ENCODE data around the gene UQCC2. TPM values are rescaled to one million over a fixed set of nuclear protein-coding genes. Genes with fewer than 3 reads are reported as not detected.

Gene UQCC2
- total and polyA plus RNA-seq, 2 of the 4 experiments (the other 2 are of a cell fraction): 13.8 to 34.5 TPM

DNA sequence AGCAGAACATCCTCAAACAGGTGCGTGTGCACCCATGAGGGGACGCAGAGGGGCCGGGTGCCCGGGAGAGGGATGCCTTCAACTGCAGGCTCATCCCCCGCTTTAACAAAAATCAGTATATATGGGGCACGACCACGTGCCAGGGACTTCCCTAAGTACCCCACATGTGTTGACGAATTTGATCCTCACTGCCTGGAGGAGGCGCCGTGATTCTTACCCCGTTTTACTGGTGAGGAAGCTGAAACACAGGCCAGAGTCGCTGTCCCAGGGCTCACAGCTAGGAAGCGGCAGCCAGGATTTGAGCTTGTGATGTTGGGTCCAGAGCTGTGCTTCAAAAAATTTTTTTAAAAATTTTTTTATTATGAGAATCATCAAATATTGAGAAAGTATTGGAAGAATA lies 45.5 kb downstream of the UQCC2 start:
- dilution Hi-C loops (cut with HindIII; ENCODE audit: low sequenced_read_pairs, unreplicated experiment) (no loop called here), in situ Hi-C loops (cut with MboI; ENCODE audit: low sequenced_read_pairs) (no loop called here), intact Hi-C loops (cut with micrococcal nuclease) (no loop called here)
- Histone ChIP-seq H4K8ac (ENCODE audit: low read depth in 2 of 2, low read length in 2 of 2) (no peak overlapping the region), H3K4me2 (ENCODE audit: low read depth, low read length) (no peak overlapping the region), H2BK15ac (ENCODE audit: low read depth, low read length) (no peak overlapping the region), H3K27me3 (ENCODE audit: control insufficient read depth, insufficient read depth, low read length) (no peaks in the 10 kb centered on the region; the same call in 1 of the 2 replicates), H4K5ac (ENCODE audit: low read depth, low read length) (no peak overlapping the region), H3K9me3 (ENCODE audit: control insufficient read depth, insufficient read depth, low read length) (no peaks in the 10 kb centered on the region), H4K91ac (ENCODE audit: insufficient read depth, low read depth, low read length) (no peak overlapping the region), H2AK5ac (ENCODE audit: low read depth, low read length) (no peak overlapping the region), H3K4me3 (ENCODE audit: insufficient read depth, low read depth, low read length) (no peak overlapping the region), H3K18ac (ENCODE audit: low read depth, low read length) (no peak overlapping the region), H2AFZ (replicated peaks; ENCODE audit: low read length, poor library complexity) (no peak overlapping the region), H2AK9ac (replicated peaks; ENCODE audit: low read depth, low read length, poor library complexity) (no peak overlapping the region), H3K79me1 (ENCODE audit: low read depth in 1 of 2, low read length in 2 of 2) (no peaks in the 10 kb centered on the region), H4K20me1 (ENCODE audit: insufficient read depth, low read length) (no peaks in the 10 kb centered on the region), H2BK5ac (ENCODE audit: low read depth, low read length, poor library complexity, severe bottlenecking) (no peak overlapping the region), H2BK20ac (ENCODE audit: low read depth, low read length) (no peak overlapping the region), H3K36me3 (ENCODE audit: control insufficient read depth, insufficient read depth, low read length) (no peaks in the 10 kb centered on the region), H3K14ac (replicated peaks; ENCODE audit: low read depth, low read length) (no peak overlapping the region), H3K4me1 (ENCODE audit: control insufficient read depth, insufficient read depth, low read length) (no peaks in the 10 kb centered on the region), H3K9ac (ENCODE audit: low read depth, low read length) (no peak overlapping the region), H2BK120ac (ENCODE audit: low read depth, low read length) (no peak overlapping the region), H3K9me1 (ENCODE audit: insufficient read depth, low read length) (no peaks in the 10 kb centered on the region), H3K23ac (ENCODE audit: low read depth, low read length) (no peak overlapping the region), H3K27ac (ENCODE audit: insufficient read depth, low read length) (no peak overlapping the region), H3K4ac (ENCODE audit: low read depth, low read length) (no peak overlapping the region), H3K56ac (ENCODE audit: extremely low read depth, insufficient read depth, low read length) (no peak overlapping the region)
- ChIA-PET POLR2A (ENCODE audit: unreplicated experiment) (no interaction called here), CTCF (no interaction called here)
- DNase-seq: no peak
- WGBS, 2 experiments (ENCODE audit: extremely low coverage in 2 of 2, insufficient read length in 1 of 2): 86% methylated on average over 1 of the region's 13 CpGs; no CpG with 5 or more reads in 1 of the 2 experiments
- TF ChIP-seq RFX5 (IDR thresholded peaks at IDR 0.05; ENCODE audit: low read depth, low read length) (no peak), MAFK (IDR thresholded peaks at IDR 0.05; ENCODE audit: low read depth, low read length) (no peak), RAD21 (IDR thresholded peaks at IDR 0.05; ENCODE audit: low read length) (no peak)
- ATAC-seq (ENCODE audit: low read depth): no peak
- no TSS peak for BruUV-seq (replicated peaks)

All from IMR-90 (cell line).